ENCODE results near the gene GPR83. TPM values are rescaled to one million over a fixed set of nuclear protein-coding genes. Genes with fewer than 3 reads are reported as not detected.
"Not testable (repeated sequence)": the region's sequence is repeated elsewhere in the genome, so short reads cannot be mapped to it uniquely, and the experiment has no call there.

Gene GPR83
- total RNA-seq, 1 donor from 2014 or later = 0.16 TPM

DNA sequence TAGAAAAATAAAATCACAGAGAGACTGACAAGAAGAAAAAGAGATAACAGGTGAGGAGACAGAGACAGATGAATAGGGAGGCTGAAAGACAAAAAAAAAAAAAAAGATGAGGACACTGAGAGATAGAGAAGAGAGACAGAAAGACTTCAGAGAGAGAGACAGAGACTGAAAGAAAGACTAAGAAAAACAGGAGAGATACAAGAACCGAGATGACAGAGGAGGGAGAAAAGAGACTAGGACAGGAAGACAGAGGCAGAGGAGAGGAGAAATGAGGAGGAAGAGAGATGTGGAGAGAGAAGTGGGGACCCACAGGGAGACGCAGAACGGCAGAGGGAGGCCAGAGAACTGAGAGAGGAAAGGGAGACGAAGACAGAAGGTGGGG lies 771 bp downstream of the GPR83 start:
- H3K27me3 Mint-ChIP-seq = peaks cover 46% of the 10 kb centered on the region
- CTCF ChIA-PET = no interaction called here
- TF ChIP-seq CTCF (IDR thresholded peaks at IDR 0.05) = no peak
- peaks cover 7% of the 10 kb centered on the region for H3K4me1 Mint-ChIP-seq
- DNase-seq = no peak
- no peaks in the 10 kb centered on the region for H3K9me3 Mint-ChIP-seq
- H3K27ac Mint-ChIP-seq = no peak overlapping the region
- ATAC-seq (ENCODE audit: low read depth) = no peak
- POLR2A ChIA-PET = no interaction called here
- H3K36me3 Mint-ChIP-seq (ENCODE audit: low read depth) = no peaks in the 10 kb centered on the region
- no peak overlapping the region for H3K4me3 Mint-ChIP-seq
- intact Hi-C loops (cut with micrococcal nuclease) = no loop called here

DNA sequence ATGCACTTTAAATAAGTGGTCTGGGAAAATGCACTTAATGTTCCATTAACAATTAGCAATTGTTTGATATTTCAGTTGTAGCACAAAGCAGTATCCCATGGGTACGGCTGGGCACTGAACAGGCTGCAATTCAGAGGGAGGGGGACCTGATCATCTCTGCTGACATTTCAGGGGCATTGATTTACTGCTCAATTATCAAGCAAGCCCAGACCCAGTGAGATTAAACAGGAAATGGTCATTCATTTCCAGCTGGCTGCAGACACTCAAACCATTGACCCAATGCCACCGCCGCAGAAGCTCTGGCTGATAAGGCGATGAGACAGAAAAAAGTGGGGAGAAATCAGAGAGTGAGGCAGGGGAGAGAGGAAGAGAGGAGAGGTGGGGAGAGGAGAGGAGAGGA lies 1.2 kb downstream of the GPR83 start:
- CTCF ChIA-PET = no interaction called here
- intact Hi-C loops (cut with micrococcal nuclease) = no loop called here
- DNase-seq (no peak), ATAC-seq (ENCODE audit: low read depth) (no peak)
- no peaks in the 10 kb centered on the region for H3K36me3 Mint-ChIP-seq (ENCODE audit: low read depth)
- peaks cover 7% of the 10 kb centered on the region for H3K4me1 Mint-ChIP-seq
- H3K27me3 Mint-ChIP-seq = peaks cover 48% of the 10 kb centered on the region
- no peak overlapping the region for H3K4me3 Mint-ChIP-seq
- no peaks in the 10 kb centered on the region for H3K9me3 Mint-ChIP-seq
- no peak for TF ChIP-seq CTCF (IDR thresholded peaks at IDR 0.05)
- POLR2A ChIA-PET = no interaction called here
- no peak overlapping the region for H3K27ac Mint-ChIP-seq

- Mint-ChIP-seq H3K9me3 (no peaks in the 10 kb centered on the region), H3K4me1 (peaks cover 7% of the 10 kb centered on the region), H3K4me3 (no peak overlapping the region), H3K36me3 (ENCODE audit: low read depth) (no peaks in the 10 kb centered on the region), H3K27ac (no peak overlapping the region), H3K27me3 (peaks cover 45% of the 10 kb centered on the region)
- TF ChIP-seq CTCF (IDR thresholded peaks at IDR 0.05) = no peak
- ATAC-seq (ENCODE audit: low read depth) (no peak), DNase-seq (no peak)
- intact Hi-C loops (cut with micrococcal nuclease) = no loop called here
- CTCF ChIA-PET = no interaction called here
- POLR2A ChIA-PET = no interaction called here
These were observed 3.1 kb downstream of the GPR83 start for GRCh38 chr11:94398101-94398500.

- Mint-ChIP-seq H3K4me1 (peaks cover 7% of the 10 kb centered on the region), H3K27me3 (peaks cover 32% of the 10 kb centered on the region)
- intact Hi-C loops (cut with micrococcal nuclease) = no loop called here
These were observed 4.9 kb downstream of the GPR83 start for GRCh38 chr11:94396282-94396681.

GRCh38 chr11:94391937-94392336 lies 9.3 kb downstream of the GPR83 start:
- POLR2A ChIA-PET; H3K4me3 Mint-ChIP-seq; H3K27me3 Mint-ChIP-seq; H3K9me3 Mint-ChIP-seq; intact Hi-C loops (cut with micrococcal nuclease); H3K4me1 Mint-ChIP-seq; H3K27ac Mint-ChIP-seq; H3K36me3 Mint-ChIP-seq (ENCODE audit: low read depth); ATAC-seq (ENCODE audit: low read depth); DNase-seq; CTCF ChIA-PET: not testable (repeated sequence)

More at GRCh38 chr11:94396282-94396681, 4.9 kb downstream of the GPR83 start:
- Mint-ChIP-seq H3K4me3 (no peak overlapping the region), H3K9me3 (peaks cover 3% of the 10 kb centered on the region), H3K27ac (no peak overlapping the region), H3K36me3 (ENCODE audit: low read depth) (no peaks in the 10 kb centered on the region)
- CTCF ChIA-PET = no interaction called here
- ATAC-seq (ENCODE audit: low read depth) = no peak
- POLR2A ChIA-PET = no interaction called here
- no peak for TF ChIP-seq CTCF (IDR thresholded peaks at IDR 0.05)
- no peak for DNase-seq

DNA sequence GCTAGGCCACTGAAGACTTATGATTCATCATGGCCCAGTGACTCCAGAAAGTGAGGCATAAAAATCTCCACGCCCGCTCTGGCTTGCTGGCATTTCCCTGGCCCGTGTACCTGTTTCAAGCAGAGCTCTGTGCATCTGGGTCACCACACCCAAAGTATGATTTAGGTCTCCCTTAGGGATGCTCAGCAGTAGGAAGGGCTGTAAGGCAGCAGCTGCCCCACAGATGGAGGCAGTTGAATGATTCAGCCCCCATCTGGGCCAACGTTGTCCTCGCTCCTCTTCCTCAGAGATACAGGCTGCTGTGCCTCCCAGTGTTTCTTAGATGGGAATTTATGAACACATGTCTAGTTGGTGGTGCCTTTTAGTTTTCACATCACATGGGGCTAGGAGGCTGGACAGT lies 21.6 kb downstream of the GPR83 start:
- Mint-ChIP-seq H3K27me3 (peaks cover 7% of the 10 kb centered on the region), H3K4me3 (no peak overlapping the region), H3K36me3 (ENCODE audit: low read depth) (no peaks in the 10 kb centered on the region), H3K4me1 (no peaks in the 10 kb centered on the region), H3K27ac (no peak overlapping the region), H3K9me3 (no peaks in the 10 kb centered on the region)
- DNase-seq (no peak), ATAC-seq (ENCODE audit: low read depth) (no peak)
- ChIA-PET POLR2A (no interaction called here), CTCF (no interaction called here)
- no peak for TF ChIP-seq CTCF (IDR thresholded peaks at IDR 0.05)
- intact Hi-C loops (cut with micrococcal nuclease) = no loop called here

Data from activated B cell treated with CpG ODN at 0.5 μM for 24 hours (primary cell).